GM23248 (cell line): ENCODE data around the gene RPL5.

ENCODE experiments used
- EZH2 ChIP-seq: fragments of 200-600 bp; sonication (generic); IDR thresholded peaks from 2 replicates; pipeline ENCODE4 v1.6.1; 2018; ENCODE audit warnings: antibody characterized with exemption, mild to moderate bottlenecking; ENCODE audit not compliant: insufficient read depth, poor library complexity, severe bottlenecking
- EZH2phosphoT487 ChIP-seq: fragments of 200-600 bp; sonication (generic); IDR thresholded peaks from 2 replicates; pipeline ENCODE4 v1.6.1; 2018; ENCODE audit warnings: antibody characterized with exemption, moderate library complexity, mild to moderate bottlenecking, low read depth; ENCODE audit not compliant: insufficient read depth

- no peak for TF ChIP-seq EZH2phosphoT487
- TF ChIP-seq EZH2, result no peak
Measured at GRCh38 chr1:92840600-92840999, 8.8 kb downstream of the RPL5 start.
